ENCODE measurements around the gene HOXB6. TPM values are rescaled to one million over a fixed set of nuclear protein-coding genes. Genes with fewer than 3 reads are reported as not detected.

The HOXB6 gene
- total RNA-seq, 1 experiment from 2014 or later = 64.8 TPM

DNA sequence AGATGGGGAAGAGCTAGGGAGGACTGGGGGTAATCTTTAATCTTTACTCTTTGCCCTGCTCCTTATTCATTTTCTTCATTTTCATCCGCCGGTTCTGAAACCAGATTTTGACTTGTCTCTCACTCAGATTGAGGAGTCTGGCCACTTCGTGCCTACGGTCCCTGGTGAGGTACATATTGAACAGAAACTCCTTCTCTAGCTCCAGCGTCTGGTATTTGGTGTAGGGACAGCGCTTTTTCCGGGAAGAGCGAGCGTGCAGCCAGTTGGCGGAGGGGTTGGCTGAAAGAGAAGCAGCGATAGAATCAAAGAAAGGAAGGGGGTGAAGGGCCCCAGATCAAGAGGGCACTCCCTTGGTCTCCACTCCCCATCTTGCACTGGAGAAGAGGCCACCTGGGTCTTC, 18.1 kb upstream of the HOXB6 start:
- RAD21 ChIA-PET (ENCODE audit: low non-redundant PET in 1 of 2, low total read pairs in 2 of 2, uncharacterized antibody in 2 of 2, unreplicated experiment in 2 of 2) = interaction anchor here in 1 of 2 experiments (0.5 kb wide), 1 partner anchor 48 kb away, joined by 3 read pairs; no protein-coding TSS in a partner anchor
- DNase-seq (ENCODE audit: low read depth, low spot score) = no peak
- H3K9me2 ChIP-seq (ENCODE audit: insufficient read depth) = no peaks in the 10 kb centered on the region
- TF ChIP-seq EZH2phosphoT487 (IDR thresholded peaks at IDR 0.05; ENCODE audit: borderline replicate concordance) (no peak), ELF1 (IDR thresholded peaks at IDR 0.05; ENCODE audit: borderline replicate concordance, low read depth) (no peak), CEBPB (IDR thresholded peaks at IDR 0.05; ENCODE audit: low read depth) (no peak), POLR2AphosphoS5 (IDR thresholded peaks at IDR 0.05; ENCODE audit: low read depth, low read length) (no peak), SP1 (IDR thresholded peaks at IDR 0.05; ENCODE audit: low read depth) (no peak)
- TF ChIP-seq, protein P1, sequence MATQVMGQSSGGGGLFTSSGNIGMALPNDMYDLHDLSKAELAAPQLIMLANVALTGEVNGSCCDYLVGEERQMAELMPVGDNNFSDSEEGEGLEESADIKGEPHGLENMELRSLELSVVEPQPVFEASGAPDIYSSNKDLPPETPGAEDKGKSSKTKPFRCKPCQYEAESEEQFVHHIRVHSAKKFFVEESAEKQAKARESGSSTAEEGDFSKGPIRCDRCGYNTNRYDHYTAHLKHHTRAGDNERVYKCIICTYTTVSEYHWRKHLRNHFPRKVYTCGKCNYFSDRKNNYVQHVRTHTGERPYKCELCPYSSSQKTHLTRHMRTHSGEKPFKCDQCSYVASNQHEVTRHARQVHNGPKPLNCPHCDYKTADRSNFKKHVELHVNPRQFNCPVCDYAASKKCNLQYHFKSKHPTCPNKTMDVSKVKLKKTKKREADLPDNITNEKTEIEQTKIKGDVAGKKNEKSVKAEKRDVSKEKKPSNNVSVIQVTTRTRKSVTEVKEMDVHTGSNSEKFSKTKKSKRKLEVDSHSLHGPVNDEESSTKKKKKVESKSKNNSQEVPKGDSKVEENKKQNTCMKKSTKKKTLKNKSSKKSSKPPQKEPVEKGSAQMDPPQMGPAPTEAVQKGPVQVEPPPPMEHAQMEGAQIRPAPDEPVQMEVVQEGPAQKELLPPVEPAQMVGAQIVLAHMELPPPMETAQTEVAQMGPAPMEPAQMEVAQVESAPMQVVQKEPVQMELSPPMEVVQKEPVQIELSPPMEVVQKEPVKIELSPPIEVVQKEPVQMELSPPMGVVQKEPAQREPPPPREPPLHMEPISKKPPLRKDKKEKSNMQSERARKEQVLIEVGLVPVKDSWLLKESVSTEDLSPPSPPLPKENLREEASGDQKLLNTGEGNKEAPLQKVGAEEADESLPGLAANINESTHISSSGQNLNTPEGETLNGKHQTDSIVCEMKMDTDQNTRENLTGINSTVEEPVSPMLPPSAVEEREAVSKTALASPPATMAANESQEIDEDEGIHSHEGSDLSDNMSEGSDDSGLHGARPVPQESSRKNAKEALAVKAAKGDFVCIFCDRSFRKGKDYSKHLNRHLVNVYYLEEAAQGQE (IDR thresholded peaks at IDR 0.05; ENCODE audit: low read depth) = no peak
- no peak for ATAC-seq
- CTCF ChIA-PET = interaction anchor here (0.8 to 1.4 kb wide), 2 partner anchors 9 to 362 kb away, joined by 3 read pairs; no protein-coding TSS in a partner anchor
- peaks cover 47% of the 10 kb centered on the region for H3K79me2 ChIP-seq (ENCODE audit: insufficient read depth, low read length)
- BruUV-seq (replicated peaks) = no TSS peak
- H3K36me3 ChIP-seq (ENCODE audit: control insufficient read depth in 1 of 2, insufficient read depth in 2 of 2, low read length in 2 of 2) = no peaks in the 10 kb centered on the region; a peak in 1 of 4 replicates
- H3K9me3 ChIP-seq (ENCODE audit: control insufficient read depth in 1 of 2, insufficient read depth in 1 of 2, low read depth in 1 of 2, low read length in 2 of 2) = no peaks in the 10 kb centered on the region
- POLR2A ChIA-PET = interaction anchor here (0.6 kb wide), 1 partner anchor 180 kb away, joined by 4 read pairs; no protein-coding TSS in a partner anchor
- H3K9ac ChIP-seq (ENCODE audit: low read length) = no peak overlapping the region
- H3K4me1 ChIP-seq (ENCODE audit: control insufficient read depth in 1 of 2, insufficient read depth in 2 of 2, low read length in 2 of 2) = peaks cover 15 to 43% of the 10 kb centered on the region in 2 experiments
- H3K4me2 ChIP-seq (ENCODE audit: low read length) = no peak overlapping the region
- no peaks in the 10 kb centered on the region for H3K27me3 ChIP-seq (ENCODE audit: insufficient read depth, low read length)
- no peak overlapping the region for H3K4me3 ChIP-seq (replicated peaks in 1 of 2; ENCODE audit: low read depth in 1 of 2, low read length in 2 of 2)
- H3K27ac ChIP-seq (ENCODE audit: low read depth, low read length) = no peak overlapping the region
- H2AFZ ChIP-seq (ENCODE audit: low read depth, low read length, poor library complexity, severe bottlenecking) = no peak overlapping the region
- intact Hi-C loops (cut with micrococcal nuclease) = no loop called here
- no peaks in the 10 kb centered on the region for H4K20me1 ChIP-seq (ENCODE audit: insufficient read depth)
